ENCODE measurements around the gene IFIT2.
"Not testable (repeated sequence)": the region's sequence is repeated elsewhere in the genome, so short reads cannot be mapped to it uniquely, and the experiment has no call there.

IFIT2 gene

DNA sequence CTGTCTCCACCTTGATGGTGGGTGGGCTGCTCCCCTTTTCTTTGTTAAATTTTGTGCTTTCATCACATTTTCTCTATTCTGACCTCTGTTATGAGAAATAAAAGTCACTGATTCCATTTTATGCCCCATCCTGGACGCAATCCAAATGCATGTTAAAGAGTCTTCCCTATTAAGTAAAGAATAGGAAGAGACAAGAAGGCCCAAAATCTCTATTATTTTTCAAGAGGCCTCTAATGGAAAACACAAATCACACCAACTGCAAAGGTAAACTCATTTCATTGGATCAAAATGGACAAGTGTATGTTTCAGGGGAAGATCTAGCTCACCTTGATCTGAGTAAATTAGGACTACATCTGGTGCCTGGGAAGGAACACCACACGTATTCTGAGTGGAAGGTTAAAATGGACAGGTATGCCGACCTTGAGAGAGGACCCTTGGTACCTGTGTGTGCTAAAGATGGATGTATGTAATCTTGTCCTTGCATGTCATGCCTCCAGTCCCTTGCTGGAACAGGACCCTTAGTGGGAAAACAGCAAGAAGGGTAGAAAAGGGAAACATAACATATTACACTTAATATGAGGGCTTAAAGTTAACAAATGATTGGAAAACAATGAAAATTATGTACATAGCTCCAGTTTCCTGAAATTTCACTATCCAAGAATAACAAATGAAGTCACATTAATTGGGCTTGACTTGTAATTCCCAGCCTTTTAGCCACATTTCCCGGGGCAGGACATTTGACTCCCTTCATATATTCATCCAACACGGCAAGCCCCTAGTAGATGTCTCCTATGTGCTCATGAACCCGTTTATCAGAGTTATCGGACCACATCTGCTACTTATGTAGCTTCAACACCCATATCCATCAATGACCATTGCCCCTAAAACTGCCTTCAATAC is 7.6 kb downstream of the IFIT2 start:
- DNase-seq, result no peak

DNA sequence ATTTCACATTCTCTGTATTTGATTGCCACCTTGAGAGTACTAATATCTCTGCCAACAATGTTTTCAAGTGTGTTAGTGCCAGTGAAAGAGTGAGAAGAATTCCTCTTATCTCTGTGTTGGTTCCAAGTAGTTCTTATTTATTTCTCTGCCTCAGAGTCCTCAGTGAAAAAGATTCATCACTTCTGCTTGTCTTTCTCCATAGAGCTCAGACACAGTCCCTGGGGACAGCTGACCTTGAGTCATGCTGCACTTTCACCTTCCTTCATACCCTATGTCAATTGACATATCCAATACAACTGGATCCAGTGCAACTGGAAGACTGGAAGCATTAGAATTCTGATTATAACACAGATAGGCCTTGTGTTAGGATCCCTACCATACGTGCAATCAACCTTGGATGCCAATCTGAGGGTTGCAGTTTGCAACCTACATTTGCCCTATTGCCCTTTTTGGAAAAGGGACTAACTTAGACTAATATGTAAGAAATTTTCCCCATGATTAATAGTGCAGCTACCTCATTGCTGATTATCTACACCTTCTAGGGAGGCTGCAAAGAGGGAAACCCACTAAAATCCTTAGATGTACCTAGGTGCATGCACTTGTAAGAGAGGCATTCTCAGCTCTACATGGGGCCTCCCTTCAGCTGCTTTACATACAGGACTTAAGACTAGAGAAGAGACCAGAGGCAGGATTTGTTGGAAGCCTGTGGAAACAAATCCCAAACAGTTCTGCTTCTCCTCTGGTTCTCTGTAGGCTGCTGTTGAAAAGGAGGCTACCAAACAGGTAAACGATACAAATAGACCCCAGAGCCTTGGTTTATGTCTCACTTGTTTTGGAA is 8.4 kb downstream of the IFIT2 start:
- DNase-seq, result no peak

DNA sequence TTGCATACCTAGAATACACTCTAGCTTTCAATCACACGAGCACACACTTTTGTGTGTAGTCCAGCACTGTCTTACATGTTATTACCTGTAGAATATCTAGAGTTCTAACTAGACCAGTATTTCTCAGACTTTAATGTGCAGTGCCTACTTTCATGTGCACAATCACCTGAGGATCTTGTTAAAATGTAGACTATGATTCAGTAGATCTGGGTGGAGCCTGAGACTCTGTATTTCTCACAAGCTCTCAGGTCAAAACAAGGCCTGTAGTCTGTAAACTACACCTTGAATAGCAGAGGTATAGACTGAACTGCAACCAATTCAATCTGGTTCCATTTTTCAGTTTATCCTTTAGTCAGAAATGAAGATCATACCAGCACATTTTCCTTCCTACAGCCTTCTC is 11.1 kb downstream of the IFIT2 start:
- no peak for DNase-seq

DNA sequence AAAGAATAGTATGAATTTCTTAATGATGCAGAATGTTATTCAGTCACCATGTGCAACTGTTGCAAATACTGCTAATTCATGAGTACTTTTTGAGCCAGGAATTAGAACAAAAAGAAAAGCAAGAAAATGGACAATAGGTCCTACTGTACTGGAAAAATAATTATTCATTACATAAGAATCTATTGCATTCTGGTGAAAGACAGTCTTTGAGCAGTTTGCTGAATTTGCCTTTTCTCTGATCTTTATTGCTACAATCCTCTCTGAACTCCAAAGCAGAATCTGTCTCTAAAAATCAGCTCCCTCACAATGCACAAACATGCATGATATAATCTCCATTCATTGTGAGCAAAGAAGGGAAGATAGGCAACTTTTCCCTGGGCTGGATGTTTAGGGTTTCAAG is 12.8 kb downstream of the IFIT2 start:
- no peak for DNase-seq

DNA sequence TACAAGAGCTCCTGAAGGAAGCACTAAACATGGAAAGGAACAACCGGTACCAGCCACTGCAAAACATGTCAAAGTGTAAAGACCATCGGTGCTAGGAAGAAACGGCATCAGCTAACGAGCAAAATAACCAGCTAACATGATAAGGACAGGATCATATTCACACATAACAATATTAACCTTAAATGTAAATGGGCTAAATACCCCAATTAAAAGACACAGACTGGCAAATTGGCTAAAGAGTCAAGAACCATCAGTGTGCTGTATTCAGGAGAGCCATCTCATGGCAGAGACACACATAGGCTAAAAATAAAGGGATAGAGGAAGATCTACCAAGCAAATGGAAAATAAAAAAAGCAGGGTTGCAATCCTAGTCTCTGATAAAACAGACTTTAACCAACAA is 16.2 kb downstream of the IFIT2 start:
- not testable (repeated sequence) for DNase-seq

DNA sequence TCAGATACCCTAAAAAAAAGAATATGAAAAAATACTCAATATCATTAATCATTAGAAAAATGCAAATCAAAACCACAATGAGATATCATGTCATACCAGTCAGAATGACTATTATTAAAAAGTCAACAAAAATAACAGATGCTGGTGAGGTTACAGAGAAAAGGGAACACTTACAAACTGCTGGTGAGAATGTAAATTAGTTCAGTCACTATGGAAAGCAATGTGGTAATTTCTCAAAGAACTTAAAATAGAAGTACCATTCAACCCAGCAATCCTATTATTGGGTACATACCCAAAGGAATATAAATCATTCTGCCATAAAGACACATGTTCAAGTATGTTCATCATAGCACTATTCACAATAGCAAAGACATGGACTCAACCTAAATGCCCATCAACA is 23.2 kb downstream of the IFIT2 start:
- DNase-seq, result not testable (repeated sequence)

DNA sequence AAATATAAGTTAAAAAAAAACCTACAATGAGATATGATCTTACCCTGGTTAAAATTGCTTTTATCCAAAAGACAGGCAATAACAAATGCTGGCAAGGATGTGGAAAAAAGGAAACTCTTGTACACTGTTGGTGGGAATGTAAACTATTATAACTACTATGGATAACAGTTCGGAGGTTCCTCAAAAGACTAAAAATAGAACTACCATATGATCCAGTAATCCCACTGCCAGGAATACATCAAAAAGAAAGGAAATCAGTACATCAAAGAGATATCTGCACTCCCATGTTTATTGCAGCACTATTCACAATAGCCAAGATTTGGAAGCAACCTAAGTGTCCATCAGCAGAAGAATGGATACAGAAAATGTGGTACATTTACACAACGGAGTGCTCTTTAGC is 24.0 kb downstream of the IFIT2 start:
- not testable (repeated sequence) for DNase-seq

DNA sequence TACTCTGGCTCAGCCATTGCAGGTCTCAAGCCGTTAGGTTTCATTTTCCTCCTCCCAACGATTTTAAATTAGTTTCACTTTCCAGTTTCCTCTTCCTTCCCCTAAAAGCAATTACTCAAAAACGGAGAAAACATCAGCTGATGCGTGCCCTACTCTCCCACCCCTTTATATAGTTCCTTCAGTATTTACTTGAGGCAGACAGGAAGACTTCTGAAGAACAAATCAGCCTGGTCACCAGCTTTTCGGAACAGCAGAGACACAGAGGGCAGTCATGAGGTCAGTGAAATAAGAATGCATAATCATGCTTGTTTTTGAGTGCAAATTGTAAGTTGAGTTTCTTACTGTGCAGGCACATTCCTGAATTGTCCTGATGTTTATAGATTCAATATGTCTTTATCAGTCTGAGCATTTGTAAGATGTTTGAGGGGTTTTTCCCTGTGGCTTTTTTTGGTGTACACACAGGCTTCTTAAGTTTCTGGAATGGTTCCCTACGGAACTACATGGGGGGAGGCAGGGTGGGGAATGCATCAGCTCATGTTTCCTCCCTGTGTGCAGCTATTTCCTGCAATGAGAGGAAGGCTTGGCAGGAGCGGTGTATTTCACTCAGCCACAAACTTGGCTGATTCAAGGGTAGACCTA is 26.1 kb downstream of the IFIT2 start, which contains the start of gene IFIT3:
Gene IFIT3 (plus strand): TSS at position 195 of the 639 bp plus-strand sequence. CDS start 77 bp downstream, at position 272.
- DNase-seq, result peak; percentile 29

DNA sequence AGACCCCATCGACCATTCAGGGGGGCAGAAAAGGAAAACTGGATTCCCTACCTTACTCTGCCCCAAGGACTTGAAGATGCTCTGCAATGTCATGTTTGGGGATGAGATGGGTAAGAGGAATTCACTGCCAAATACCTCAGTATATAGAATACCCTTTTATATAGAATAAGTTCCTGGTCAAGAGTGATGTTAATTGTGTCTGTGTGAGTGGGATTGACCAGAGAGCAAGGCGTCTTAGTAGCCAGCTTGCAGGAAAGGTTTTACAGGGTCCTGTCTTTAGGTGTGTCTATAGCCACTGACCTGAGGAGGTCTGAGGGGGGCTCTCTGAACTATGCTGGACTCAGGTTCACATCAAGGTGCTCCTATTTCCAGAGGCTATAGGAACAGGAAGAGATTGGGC is 27.3 kb downstream of the IFIT2 start:
- DNase-seq, result no peak

DNA sequence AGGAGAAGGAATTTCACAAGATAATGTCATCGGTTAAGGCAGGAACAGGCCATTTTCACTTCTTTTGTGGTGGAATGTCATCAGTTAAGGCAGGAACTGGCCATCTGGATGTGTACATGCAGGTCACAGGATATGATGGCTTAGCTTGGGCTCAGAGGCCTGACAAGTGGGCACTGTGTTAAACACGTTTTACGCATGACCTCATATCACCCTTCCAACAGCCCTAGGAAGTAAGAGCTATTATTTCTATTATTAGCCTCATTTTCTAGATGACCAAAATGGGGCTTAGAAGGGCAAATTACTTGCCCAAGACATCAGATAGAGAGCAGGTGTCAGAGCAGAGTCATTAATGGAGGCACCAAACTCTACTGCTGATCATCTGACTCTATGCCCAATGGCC is 28.2 kb downstream of the IFIT2 start:
- not testable (repeated sequence) for DNase-seq

DNA sequence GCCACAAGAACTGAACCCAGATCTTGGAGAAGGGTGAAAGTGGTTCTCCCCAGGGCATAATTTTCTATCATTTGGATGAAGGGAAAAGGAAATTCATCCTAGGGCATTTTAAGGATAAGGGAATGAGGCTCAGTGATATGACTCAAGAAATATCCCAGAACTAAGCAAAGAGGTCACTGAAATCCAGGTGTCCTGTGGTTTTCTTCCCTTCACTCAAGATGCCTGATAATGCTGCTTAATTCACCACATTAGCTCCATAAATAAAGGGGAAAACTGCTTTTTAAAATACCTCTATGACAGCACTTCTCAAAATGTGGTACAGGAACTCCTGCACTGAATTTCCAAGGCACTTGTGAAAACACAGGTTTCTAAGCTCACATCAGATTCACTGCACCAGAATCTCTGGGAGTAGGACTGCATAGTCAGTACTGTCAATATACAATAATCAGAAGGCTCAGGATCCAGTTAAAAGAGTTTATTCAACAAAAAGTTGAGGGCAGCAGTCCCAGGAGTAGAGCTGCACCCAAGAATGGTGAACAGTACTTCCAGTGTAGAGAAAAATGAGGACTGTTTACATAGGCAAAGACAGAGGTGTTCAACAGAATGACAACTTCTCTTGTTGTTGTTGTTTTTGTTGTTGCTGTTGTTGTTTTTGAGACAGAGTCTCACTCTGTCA is 28.8 kb downstream of the IFIT2 start:
- DNase-seq, result no peak

DNA sequence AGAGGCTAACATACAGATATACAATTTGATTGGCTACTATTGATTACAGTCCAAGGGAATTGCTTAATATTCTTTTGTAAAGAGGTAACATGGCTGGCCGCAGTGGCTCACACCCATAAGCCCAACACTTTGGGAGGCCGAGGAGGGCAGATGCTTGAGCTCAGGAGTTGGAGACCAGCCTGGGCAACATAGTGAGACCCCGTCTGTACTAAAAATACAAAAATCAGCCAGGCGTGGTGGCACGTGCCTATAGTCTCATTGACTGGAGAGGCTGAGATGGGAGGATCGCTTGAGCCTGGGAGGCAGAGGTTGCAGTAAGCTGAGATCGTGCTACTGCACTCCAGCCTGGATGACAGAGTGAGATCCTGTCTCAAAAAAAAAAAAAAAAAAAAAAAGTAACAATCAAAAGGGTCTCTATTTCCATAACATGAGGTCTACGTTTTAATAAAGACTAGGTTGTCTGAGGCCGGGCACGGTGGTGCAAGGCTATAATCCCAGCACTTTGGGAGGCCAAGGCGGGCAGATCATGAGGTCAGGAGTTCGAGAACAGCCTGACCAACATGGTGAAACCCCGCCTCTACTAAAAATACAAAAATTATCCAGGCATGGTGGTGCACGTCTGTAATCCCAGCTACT is 29.8 kb downstream of the IFIT2 start:
- DNase-seq, result not testable (repeated sequence)

DNA sequence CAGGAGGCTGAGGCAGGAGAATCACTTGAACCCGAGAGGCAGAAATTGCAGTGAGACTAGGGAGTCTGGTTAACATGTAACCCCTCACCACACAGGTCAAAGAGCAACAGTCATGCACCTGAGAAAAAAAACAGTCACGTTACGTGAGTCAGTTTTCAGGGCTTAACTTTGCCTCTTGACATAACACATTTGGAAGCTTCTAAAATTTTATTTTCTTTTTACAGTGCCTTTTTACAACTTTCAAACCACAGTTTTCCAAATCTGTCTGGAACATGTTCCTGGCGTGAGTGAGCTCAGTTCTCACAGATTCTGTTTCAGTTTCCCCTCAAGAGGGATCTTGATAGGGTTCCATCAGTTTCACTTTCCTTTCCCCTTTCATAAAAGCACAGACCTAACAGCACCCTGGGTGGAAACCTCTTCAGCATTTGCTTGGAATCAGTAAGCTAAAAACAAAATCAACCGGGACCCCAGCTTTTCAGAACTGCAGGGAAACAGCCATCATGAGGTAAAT is 30.3 kb downstream of the IFIT2 start:
- no peak for DNase-seq

DNA sequence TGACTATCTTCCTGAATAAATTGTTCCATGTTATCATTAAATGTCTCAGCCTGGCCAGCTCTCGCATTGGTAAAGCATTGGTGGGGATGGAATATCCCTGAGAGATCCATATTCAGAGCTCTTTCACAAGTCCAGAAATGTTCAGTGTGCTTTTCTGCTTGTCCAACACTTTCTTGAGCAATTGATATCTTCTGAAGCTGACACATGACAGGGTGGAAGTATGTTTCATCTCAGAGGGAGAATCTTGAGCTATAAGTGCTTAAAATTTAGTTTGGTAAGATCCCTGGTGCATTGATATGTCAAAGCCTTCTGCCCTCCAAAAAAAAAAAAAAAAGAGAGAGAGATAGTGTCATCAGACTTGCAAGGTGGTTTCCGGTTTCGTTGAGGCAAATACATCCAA is 33.4 kb downstream of the IFIT2 start:
- no peak for DNase-seq

DNA sequence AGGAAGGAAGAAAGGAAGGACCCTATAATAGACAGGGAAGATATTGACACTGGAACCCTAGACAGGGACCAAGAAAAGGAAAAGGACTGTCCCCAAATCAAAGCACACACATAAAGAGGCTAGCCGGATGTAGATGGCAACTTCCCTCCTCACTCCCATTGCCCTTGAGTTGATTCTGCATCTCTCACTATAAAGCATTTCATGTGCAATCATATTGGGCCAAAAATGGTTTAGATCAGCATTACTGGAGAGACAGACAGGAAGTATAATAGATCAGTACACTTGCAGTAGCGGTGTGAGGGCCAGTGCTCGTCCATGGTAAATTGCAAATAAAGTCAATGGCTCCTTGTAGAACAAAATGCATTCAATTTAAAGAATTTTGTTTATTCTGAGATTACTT is 34.4 kb downstream of the IFIT2 start:
- DNase-seq, result no peak

DNA sequence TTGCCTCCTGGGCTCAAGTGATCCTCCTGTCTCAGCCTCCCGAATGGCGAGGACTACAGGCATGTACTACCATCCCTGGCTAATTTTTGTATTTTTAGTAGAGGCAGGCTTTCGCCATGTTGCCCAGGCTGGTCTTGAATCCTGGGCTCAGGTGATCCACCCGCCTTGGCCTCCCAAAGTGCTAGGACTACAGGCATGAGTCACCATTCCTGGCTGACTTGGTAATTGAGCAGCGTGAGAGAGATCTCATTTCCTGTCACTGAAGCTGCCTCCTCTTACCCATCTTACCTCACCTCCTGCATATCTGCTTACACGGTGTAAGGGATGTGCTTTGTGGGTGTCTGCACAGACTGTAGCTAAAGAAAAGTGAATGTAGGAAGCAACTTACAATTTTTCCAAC is 35.6 kb downstream of the IFIT2 start:
- DNase-seq, result no peak

DNA sequence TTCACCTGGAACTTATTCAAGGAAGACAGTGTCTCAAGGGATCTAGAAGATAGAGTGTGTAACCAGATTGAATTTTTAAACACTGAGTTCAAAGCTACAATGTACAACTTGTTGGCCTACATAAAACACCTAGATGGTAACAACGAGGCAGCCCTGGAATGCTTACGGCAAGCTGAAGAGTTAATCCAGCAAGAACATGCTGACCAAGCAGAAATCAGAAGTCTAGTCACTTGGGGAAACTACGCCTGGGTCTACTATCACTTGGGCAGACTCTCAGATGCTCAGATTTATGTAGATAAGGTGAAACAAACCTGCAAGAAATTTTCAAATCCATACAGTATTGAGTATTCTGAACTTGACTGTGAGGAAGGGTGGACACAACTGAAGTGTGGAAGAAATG is 36.9 kb downstream of the IFIT2 start:
- no peak for DNase-seq

DNA sequence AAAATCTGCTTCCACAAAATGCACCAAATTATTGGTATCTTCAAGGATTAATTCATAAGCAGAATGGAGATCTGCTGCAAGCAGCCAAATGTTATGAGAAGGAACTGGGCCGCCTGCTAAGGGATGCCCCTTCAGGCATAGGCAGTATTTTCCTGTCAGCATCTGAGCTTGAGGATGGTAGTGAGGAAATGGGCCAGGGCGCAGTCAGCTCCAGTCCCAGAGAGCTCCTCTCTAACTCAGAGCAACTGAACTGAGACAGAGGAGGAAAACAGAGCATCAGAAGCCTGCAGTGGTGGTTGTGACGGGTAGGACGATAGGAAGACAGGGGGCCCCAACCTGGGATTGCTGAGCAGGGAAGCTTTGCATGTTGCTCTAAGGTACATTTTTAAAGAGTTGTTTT is 38.0 kb downstream of the IFIT2 start:
- DNase-seq, result no peak

DNA sequence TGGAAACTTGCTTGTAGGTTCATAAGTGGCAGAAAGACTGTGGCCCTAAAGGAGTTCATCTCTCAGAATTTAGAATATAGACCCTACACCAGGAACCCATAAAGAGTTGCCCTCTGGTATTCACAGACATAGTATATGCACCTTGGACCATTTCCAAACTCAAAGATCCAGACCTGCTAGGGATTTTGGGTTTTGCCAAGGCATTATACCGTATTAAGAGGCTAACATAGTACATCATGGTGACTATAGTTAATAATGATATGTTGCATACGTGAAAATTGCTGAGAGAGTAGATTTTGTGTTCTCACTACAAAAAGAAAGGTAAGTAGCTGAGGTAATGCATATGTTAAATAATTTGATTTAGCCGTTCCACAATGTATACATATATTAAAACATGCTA is 39.8 kb downstream of the IFIT2 start:
- no peak for DNase-seq

DNA sequence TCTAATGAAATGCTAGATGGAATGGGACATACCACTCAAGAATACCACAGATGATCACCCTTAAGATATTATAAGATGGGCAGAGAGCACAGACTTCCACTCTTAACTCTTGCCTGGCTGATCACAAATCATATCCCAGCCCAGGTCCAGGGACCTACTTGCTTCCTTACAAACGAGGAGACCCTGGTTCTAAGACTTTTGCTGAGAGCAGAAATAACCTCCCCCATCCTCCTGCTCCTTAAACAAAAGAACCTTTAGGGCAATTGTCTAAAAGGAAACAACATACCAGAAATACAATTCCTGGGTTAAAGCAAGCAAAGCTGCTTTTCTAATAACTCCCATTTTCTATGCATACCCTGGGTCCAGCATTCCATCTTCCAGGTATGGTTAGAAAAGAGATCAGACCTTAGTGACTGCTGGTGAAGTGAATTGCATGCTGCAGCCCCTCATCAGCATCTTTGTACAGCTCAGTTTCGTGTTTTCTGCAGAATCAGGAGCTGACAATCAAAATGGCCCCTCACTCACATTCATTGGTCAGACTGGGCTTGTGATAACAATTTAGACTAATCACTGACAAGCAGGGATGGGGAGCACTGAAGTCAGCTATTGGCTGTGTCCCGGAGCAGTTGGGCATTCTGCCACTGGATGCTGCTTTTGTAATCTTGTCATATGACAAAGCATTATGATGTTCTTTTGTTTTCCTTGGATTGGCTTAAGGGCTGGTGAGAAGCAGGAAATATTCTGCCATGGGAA is 40.5 kb downstream of the IFIT2 start:
- peak; percentile 87 for DNase-seq

DNA sequence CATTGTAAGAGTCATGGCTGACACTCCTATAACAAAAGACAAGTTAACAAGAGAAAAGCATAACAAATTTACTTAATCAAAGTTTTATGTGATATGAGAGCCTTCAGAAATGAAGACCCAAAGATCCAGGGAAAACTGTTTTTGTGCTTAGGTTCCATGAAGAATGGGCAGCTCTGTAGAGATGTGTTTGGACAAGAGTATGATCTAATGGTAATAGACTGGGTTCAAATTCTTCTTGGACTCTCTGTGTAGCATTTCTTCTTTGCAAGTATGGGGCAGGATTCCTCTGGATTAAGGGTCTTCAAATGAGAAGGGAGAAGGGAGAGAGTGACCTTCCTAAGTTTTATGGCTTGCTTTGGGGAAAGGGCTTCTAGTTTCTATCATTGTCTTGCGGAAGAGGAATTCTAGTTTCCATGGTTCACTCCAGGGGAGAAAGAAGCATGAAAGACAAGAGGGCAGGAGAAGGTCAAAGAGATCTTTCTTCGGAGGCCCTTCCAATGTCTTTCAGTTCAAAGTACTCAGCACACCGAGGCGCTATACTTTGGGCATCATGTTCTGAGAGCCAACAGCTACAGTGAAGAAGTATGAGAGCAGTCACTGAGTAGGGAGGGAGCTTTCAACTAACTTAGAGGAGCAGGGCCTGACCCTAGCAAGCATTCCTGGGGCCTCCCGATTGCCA is 41.4 kb downstream of the IFIT2 start:
- no peak for DNase-seq
